Kasumi-1 (cell line): ENCODE data around the gene CTNNBL1.
"Not testable (repeated sequence)": the region's sequence is repeated elsewhere in the genome, so short reads cannot be mapped to it uniquely, and the experiment has no call there.

ENCODE experiments used
- DNase-seq, 2 experiments: peaks; one replicate each; lab custom pipeline; 2025; lab: John Stamatoyannopoulos, UW

The CTNNBL1 gene

DNA sequence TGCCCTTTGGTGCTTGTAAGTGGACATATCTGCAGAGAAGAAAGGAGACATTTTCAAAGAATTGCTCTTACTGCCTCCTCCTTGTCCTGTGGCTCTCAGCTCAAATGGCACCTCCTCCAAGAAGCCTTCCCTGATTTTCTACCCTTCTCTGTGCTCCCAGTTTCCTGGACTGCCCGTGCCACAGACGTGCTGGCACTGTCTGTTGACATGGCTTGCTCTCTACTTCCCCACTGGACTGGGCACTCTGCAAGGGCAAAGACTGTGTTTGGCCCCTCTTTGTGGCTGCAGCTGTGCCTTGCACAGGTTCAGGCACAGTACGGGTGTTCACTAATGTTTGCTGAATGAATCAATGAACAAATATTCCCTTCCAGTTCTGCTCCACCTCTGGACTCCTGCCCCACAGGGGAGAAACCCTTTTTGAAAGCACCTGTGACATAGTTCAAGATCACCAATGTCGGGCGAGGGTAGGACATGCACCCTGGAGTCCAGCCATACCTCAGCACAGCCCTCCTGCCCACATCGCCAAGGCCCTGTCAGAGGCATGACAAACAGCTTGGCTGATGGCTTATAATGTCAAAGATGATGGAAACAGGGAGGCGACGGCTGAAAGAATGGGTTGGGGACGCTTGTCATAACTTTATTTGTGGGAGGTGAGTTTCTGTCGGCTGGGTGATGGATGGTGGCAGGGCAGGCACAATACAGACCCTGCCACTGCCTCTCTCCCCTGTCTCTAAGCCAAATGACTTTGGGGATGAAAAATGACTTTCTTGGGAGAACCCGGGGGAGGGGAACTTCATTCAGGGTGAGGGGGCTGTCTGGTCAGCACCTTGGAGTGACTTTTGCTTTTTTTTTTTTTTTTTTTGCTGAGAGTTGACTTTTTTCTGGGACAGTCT, 15.6 kb upstream of the CTNNBL1 start:
- no peak for DNase-seq

DNA sequence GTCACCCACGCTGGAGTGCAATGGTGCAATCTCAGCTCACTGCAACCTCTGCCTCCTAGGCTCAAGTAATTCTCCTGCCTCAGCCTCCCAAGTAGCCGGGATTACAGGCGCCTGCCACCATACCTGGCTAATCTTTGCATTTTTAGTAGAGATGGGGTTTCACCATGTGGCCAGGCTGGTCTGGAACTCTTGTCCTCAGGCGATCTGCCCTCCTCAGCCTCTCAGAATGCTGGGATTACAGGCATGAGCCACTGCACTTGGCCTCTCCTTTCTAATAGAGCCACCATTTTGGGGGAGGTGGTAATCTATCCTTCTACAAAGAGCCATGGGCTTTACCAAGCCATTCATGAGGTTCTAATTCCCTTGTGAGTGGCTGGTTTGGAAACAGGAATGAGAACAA, 14.1 kb upstream of the CTNNBL1 start:
- not testable (repeated sequence) for DNase-seq

DNA sequence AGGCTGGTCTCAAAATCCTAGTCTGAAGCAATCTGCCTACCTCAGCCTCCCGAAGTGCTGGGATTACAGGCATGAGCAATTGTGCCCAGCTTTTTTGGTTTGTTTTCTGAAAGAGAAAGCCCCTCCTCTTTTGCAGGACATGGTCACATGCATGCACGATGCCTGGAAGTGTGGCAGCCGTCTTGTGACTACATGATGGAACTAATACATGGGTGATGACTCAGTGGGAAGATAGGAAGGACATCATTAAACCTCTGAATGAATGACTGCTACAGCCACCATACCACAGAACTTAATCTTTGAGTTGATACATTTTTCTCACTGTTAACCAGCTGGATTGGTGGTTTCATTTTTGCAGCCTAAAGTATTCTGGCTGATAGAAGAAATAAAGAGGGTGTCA, 13.4 kb upstream of the CTNNBL1 start:
- DNase-seq: no peak

DNA sequence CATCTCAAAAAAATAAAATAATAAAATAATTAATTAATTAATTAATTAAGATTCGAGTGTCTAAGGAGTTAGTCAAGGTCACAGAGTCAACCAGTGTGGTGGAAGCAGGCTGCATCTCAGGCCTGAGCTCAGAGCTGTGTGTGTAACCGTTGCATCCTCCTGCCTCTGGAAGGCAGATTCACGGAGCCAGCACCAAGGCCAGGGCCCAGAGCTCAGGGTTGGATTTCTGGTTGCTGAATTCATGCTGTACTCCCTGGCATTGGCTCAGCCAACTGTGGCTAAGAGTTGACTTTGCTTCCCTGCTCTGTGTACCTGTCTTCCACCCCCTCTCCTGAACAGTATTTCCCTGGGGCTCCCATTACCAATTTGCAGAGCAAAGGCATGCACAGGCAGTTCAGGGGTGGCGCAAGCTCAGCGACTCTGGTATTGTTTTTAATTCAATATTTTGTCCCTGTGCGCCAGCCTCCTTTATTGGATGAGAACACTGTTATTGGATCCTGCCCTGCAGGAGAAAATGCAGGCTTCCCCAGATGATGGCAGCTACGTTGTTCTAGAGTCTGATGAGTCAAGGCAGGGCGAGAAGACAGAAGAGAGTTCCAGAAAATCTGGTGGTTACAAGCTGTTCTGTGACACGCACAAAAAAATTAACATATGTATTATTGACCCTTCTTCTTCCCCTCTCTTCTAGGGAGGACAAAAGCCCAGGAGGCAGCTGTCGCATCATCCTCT, 12.3 kb upstream of the CTNNBL1 start:
- no peak for DNase-seq

DNA sequence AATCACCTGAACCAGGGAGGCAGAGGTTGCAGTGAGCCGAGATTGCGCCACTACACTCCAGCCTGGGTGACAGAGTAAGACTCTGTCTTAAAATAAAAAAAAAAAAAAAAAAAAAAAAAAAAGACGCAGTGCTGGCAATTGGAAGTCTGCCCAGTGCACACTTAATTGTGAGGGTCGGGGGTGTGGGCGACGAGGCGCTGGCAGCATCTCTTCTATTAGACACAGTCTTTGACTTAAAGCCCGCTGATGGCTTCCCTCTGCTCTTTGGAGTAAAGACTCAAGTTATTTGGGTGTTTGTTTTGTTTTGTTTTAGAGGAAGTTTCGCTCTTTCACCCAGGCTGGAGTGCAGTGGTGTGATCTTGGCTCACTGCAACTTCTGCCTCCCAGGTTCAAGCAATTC, 10.7 kb upstream of the CTNNBL1 start:
- DNase-seq: not testable (repeated sequence)

DNA sequence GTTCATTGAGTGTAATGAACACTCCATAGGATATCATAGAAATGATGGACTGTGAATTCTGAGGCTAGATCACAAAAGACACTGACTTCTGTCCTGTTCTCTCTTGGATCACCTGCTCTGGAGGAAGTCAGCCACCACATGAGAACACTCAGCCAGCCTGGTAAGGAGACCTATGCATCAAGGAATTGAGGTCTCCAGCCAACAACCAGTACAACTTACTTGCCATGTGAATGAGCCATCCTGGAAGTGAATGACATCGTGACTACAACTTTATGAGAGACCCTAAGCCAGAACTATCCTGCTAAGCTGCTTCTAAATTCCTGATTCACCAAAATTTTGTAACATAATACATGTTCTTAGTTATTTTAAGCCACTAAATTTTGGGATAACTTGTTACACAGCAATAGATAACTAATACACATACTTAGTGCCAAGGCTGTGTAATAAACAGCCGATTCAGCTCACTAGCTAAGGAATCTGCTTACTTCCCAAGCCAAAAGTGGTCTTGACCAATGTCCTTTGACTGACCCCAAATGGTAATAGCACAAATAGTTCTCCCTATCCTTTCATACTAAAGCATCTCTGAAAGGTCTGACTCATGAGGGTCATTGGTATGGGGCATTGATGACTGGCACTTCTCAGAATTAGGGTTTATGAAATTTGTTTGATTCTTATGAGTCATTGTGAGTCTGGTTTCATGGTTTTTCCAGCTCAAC, 6.9 kb upstream of the CTNNBL1 start:
- DNase-seq: no peak

DNA sequence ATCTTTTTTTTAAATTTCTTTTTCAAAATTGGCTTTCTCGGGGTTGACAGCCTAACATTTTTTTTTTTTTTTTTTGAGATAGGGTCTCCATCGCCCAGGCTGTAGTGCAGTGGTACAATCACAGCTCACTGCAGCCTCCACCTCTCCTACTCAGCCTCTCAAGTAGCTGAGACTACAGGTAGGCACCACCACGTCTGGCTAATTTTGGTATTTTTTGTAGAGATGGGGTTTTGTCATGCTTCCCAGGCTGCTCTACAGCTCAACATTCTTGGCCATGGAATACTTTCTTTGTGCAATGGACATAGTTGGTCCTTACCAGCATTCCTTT, 6.4 kb upstream of the CTNNBL1 start:
- DNase-seq: no peak

DNA sequence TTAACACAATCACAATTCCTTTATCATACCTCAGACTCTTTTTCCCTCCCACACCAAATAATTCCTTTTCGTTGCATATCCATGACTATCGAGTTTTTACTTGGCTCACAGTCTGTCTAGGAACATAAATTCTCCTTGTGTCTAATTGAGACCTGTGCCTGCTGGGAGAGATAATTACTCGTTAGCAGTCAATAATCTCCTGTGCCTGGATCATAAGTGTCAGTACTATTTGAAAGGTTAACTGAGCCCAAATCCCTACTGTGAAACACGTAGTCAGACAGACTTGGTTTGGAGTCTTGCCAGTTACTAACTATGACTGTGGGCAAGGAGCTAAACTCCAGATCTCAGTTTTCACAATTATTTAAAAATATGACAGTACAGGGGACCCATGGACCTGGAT, 5.7 kb upstream of the CTNNBL1 start:
- DNase-seq: no peak

DNA sequence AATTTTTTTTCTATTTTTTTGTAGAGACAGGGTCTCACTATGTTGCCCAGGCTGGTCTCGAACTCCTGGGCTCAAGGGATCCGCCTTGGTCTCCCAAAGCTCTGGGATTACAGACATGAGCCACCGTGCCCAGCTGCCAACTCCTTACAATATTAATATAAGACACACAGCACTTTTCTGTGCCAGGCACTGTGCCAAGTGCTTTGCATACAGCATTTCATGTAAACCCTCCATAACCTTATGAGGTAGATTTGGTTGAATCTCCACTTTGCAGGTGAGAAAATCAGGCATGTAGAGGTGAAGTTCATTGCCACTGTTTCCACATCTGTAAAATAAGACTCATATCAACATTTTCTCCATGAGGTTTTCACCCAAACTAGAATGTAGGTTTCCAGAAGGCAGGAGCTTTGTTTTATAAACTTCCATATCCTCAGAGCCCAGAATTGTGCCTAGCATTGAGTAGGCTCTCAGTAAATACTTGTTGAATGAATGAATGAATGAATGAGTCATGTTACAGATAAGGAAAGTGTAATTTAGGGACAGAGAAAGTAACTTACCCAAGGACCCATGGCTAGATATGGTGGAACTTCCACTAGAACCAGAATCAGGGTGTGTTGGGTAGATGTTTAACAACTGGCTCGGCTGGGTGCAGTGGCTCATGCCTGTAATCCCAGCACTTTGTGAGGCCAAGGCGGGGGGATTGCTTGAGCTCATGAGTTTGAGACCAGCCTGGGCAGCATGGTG, 3.0 kb upstream of the CTNNBL1 start:
- DNase-seq: no peak

DNA sequence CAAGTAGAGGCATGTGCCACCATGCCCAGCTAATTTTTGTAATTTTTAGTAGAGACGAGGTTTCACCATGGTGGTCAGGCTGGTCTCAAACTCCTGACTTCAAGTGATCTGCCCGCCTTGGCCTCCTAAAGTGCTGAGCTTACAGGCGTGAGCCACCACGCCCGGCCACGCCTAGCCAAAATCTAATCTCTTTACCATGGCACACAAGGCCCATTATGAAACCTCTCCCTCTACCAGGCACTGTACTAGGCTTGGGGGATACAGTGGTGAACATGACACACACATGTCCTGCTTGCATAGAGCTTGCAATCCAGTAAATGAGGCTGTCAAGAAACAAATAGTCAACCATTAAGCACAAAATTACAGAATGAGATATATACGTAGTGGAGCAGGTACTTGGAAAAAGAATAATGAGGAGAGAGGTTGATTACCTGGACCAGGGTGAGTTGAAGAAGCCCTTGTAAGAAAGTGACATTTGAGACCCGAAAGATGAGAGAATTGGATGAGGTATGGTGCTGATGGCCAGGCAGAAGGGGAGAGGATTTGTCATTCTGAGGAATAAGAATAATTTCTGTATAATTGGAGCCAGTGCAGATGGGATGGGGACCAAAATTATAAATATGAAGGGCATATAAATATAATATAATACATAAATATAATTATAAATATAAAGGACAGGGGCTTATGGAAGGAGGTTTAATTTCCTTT, 1.2 kb upstream of the CTNNBL1 start:
- DNase-seq: no peak

DNA sequence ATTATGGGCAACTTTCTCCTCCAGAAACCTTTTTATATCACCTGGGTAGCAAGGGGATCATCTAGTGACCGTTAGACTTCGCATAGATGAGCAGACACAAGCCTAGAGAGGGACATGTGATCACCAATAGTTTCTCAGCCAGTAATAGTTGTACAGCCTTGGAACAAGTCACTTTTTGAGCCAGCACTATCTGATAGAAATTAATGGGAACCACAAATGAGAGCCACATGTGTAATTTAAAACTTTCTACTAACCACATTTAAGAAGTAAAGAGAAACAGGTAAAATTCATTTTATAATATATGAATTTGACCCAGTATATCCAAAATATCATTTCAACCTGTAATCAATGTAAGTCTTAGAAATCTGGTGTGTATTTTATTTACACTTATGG, 592 bp upstream of the CTNNBL1 start:
- DNase-seq: no peak

DNA sequence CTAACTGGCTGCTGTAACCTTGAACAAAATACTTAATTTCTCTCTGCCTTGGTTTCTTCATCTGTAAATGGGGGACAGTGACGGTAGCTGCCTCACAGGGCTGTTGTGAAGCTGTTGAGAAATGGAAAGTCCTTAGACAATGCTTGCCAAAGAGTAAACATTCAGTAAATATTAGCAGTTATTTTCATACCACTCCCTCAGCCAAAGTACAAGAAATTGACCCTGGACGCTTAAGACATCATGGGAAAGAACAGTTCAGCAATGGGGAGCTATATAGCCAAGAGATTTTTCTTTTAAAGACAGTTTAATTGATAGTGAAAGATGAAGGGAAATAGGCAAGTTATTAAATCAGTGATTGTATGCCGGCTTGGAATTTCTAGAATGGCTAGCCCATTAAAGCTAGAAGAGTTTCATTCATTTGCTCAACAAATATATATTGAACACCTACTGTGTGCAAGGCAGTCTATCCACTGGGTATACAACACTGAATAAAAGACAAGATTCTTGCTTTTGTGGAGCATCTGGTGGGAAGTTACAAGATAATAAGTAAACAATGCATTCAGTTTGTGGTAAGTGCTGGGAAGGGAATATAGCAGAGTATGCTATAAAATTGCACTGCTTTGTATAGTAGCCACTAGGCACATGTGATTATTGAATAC, 2.0 kb downstream of the CTNNBL1 start:
- DNase-seq: no peak

DNA sequence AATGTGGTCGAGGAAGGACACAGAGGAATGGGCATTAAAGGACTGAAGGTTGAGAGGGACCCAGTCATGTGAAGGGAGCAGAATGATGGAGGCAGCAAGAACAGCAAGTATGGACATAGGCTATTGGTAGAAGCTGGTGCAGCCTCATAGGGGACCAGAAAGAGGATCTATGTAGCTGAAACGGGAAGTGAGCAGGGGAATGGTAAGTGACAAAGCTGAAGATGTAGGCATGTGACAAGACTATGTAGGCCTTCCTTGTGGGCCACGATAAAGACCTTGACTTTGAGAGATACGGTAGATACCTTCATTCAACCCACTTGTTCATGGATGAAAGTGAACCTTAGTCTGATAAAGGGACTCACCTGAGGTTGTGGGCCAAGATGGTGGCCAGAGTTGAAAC, 3.5 kb downstream of the CTNNBL1 start:
- peak; percentile 59 to 69 for DNase-seq

DNA sequence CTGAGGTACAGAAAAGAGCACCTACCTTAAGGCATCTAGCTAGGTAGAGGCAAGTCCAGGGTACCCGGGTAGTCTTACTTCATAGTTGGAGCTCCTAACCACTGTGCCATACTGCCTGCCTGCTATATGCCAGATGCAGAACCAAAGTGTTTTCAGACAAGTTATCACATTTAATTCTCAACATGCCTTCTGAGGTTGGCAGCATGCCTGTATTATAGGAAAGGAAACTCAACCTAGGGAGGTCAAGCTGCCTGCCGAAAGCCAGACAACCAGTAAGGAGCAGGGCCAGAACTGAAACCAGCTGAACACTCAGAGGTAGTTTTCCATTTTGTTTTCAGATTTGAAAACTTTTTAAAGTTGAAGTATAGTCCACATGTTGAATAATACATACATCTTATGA, 5.4 kb downstream of the CTNNBL1 start:
- no peak for DNase-seq

DNA sequence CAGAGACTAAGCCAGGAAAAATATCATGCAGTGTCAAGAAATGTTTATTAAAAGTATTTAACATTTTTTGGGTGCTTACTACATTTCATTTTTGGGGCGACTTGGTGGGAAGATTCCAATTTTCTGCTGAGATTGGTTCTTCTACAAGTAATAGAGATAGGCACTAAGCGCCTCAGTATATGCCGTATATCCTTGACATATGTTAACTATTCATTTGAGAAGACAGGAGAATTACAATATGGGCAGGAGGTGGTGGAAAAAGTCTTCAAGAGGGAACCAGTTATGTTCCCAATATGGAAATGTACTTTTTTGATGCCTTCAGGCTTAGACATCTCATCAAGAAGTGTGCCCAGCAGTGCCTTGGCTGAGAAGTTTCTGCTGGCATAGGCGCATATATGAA, 6.5 kb downstream of the CTNNBL1 start:
- DNase-seq: no peak

DNA sequence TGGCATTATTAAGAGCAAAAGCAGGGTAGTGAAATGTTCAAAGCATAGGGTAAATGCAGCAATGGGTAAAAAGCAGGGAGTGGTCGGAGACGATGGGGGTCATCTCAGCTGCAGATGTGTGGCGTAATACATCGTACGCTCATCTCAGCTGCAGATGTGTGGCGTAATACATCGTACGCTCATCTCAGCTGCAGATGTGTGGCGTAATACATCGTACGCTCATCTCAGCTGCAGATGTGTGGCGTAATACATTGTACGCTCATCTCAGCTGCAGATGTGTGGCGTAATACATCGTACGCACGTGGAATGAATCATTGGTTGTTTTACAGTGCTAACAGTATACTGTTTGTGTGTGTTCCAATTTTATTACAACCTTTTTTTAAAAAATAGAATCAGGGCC, 7.8 kb downstream of the CTNNBL1 start:
- not testable (repeated sequence) for DNase-seq

DNA sequence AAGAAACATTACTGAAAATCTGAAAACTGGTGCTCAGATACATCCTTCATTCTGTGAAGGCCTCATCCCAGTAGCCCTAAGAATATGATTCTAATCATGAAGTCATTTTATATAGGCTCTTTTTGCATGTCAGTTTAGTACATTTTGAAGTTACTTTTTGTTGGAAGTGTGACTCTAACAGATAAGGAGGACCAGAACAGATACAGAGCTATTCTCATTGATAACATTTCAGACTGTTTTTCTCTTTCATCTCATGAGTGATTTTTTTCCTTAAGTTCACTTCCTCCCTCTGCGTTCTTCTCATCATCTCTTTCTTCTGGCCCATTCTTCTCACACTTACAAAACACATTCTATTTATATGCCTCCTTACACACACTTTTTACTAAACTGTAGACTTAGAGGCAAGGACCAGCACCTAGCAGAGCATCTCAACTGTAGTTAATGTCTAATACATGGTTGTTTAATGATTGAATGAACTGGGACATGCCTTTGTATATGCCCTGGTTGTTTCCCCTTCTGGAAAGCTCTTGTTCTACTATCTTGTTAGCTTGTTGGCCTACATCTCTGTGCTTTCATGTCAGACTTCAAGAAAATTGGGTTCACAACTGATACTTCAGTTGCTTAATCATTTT, 8.7 kb downstream of the CTNNBL1 start:
- DNase-seq: no peak

DNA sequence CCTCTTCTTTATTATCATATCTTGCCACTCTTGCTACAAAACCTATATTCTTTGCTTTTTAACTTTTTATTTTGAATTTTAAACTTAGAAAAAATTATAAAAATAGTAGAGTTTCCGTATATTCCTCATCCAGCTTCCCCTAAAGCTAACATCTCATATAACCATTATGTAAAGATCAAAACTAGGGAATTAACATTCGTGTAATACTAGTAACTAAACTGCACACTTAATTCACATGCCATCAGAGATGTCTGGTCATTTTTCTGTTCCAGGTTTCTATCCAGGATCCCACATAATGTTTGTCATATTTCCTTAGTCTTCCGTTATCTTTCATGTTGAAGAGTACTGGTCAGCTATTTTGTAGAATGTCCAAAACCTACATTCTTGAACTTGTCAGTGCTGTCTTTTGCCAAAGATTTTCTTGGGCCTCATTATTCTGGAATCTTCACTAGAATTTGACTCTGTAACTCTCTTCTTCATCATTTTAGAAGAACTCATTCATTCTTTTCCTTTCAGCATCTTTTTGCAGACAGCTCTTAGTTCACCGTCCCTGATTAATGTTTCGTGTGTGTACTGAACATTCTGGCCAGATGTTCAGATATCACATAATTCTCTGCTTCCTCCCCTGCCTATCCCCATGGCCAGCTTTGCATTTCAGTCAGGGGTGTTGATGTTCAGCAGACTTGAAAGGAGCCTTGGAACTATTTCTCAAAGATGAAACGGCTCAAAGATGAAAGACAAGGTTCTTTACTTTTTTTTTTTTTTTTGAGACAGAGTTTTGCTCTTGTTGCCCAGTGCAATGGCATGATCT, 9.4 kb downstream of the CTNNBL1 start:
- no peak for DNase-seq

DNA sequence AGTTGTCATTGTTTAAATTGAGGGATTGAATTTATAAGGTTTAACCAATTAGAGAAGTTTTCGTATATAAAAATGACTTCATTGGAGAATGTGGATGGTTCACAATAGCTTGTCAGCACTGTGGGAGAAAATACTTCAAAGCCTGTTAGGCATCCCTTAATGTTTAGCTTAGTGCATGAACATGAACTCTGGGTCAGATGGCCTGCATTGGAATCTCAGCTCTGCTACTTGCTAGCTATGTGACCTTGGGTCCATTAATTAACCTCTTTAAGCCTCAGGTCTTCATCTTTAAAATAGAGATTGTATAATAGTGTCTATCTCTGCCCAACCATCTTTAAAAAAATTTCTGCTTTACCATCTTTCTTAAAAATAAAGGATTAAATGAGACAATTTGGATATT, 11.1 kb downstream of the CTNNBL1 start:
- DNase-seq: no peak

DNA sequence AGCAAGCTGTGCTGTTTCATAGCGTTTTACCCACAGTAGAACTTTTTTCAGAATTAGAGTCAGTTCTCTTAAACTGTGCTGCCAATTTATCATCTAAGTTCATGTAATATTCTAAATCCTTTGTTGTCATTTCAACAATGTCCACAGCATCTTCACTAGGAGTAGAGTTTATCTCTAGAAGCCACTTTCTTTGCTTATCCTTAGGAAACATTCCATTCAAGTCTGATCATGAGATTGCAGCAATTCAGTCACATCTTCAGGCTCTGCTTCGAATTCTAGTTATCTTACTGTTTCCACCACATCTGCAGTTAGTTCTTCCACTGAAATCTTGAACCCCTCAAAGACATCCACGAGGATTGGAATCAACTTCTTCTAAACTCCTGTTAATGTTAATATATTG, 12.5 kb downstream of the CTNNBL1 start:
- no peak for DNase-seq
